NCI-H187 (cell line): ENCODE data around the gene ZDHHC11B.
"Not testable (repeated sequence)": the region's sequence is repeated elsewhere in the genome, so short reads cannot be mapped to it uniquely, and the experiment has no call there.

Source experiments
- DNase-seq, 2 experiments: peaks; one replicate each; lab custom pipeline; 2025; lab: John Stamatoyannopoulos, UW

ZDHHC11B gene

GRCh38 chr5:717143-717542, 67.4 kb downstream of the ZDHHC11B start:
- DNase-seq: no peak

- not testable (repeated sequence) for DNase-seq
These were observed 67.8 kb downstream of the ZDHHC11B start for GRCh38 chr5:716740-717139.

GRCh38 chr5:715636-716035, 68.9 kb downstream of the ZDHHC11B start:
- not testable (repeated sequence) for DNase-seq

GRCh38 chr5:714215-715118, 70.1 kb downstream of the ZDHHC11B start:
- not testable (repeated sequence) for DNase-seq

GRCh38 chr5:713686-714085, 70.8 kb downstream of the ZDHHC11B start:
- DNase-seq: not testable (repeated sequence)

GRCh38 chr5:708848-709517, 75.5 kb downstream of the ZDHHC11B start:
- DNase-seq: not testable (repeated sequence)

GRCh38 chr5:708374-708773, 76.2 kb downstream of the ZDHHC11B start:
- DNase-seq: not testable (repeated sequence)

- not testable (repeated sequence) for DNase-seq
These were observed 78.4 kb downstream of the ZDHHC11B start for GRCh38 chr5:706127-706526.

- not testable (repeated sequence) for DNase-seq
These were observed 87.5 kb downstream of the ZDHHC11B start for GRCh38 chr5:696753-697702.

GRCh38 chr5:696191-696590, 88.3 kb downstream of the ZDHHC11B start:
- DNase-seq: not testable (repeated sequence)

- DNase-seq: not testable (repeated sequence)
These were observed 89.1 kb downstream of the ZDHHC11B start for GRCh38 chr5:695475-695874.

- not testable (repeated sequence) for DNase-seq
These were observed 90.5 kb downstream of the ZDHHC11B start for GRCh38 chr5:694042-694431.

GRCh38 chr5:693271-694041, 91.1 kb downstream of the ZDHHC11B start, which contains the start of gene TPPP:
TPPP (minus strand) TSS chr5:693352; CDS start chr5:678060, 15,292 bp downstream.
- peak; percentile 19 to 63 for DNase-seq

GRCh38 chr5:692529-693041, 91.9 kb downstream of the ZDHHC11B start:
- DNase-seq: not testable (repeated sequence)

GRCh38 chr5:691817-692528, 92.6 kb downstream of the ZDHHC11B start:
- no peak for DNase-seq

GRCh38 chr5:691049-691448, 93.5 kb downstream of the ZDHHC11B start:
- not testable (repeated sequence) for DNase-seq

GRCh38 chr5:690293-690692, 94.2 kb downstream of the ZDHHC11B start:
- not testable (repeated sequence) for DNase-seq

- DNase-seq: not testable (repeated sequence)
These were observed 96.0 kb downstream of the ZDHHC11B start for GRCh38 chr5:688348-689010.

GRCh38 chr5:686936-687335, 97.6 kb downstream of the ZDHHC11B start:
- not testable (repeated sequence) for DNase-seq
